Progenitor cell of endocrine pancreas (in vitro differentiated cells): Measurements from ENCODE around the gene PBOV1. TPM values are rescaled to one million over a fixed set of nuclear protein-coding genes. Genes with fewer than 3 reads are reported as not detected.
"Not testable (repeated sequence)": the region's sequence is repeated elsewhere in the genome, so short reads cannot be mapped to it uniquely, and the experiment has no call there.

Experiments used
- DNase-seq: peaks from one replicate; pipeline ENCODE4 v3.0.0; 2021; ENCODE audit warnings: low spot score; ENCODE audit not compliant: unreplicated experiment
- H3K27ac Mint-ChIP-seq: 2 replicates; pipeline ENCODE4 v1.8.0; 2021; ENCODE audit warnings: mild to moderate bottlenecking, moderate library complexity, mixed read lengths
- H3K27me3 Mint-ChIP-seq: 2 replicates; pipeline ENCODE4 v1.8.0; 2021; ENCODE audit warnings: mixed read lengths
- H3K36me3 Mint-ChIP-seq: 2 replicates; pipeline ENCODE4 v1.8.0; 2022; ENCODE audit warnings: mixed read lengths; ENCODE audit not compliant: insufficient read depth
- H3K4me1 Mint-ChIP-seq: 2 replicates; pipeline ENCODE4 v1.8.0; 2021; ENCODE audit warnings: low read depth, mixed read lengths
- H3K4me3 Mint-ChIP-seq: 2 replicates; pipeline ENCODE4 v1.8.0; 2021; ENCODE audit warnings: low read depth, mild to moderate bottlenecking, moderate library complexity, mixed read lengths
- H3K9me3 Mint-ChIP-seq: 2 replicates; pipeline ENCODE4 v1.8.0; 2021; ENCODE audit warnings: low read depth, mixed read lengths
- total RNA-seq: library from RNA; stranded (reverse); gene quantifications from 2 replicates; pipeline ENCODE4 v1.2.1, GENCODE V29; 2021
- TF ChIP-seq, protein P1 (sequence below): fragments of 200-600 bp; sonication (generic); IDR thresholded peaks from one replicate; pipeline ENCODE4 v1.5.0; 2021; ENCODE audit warnings: antibody characterized with exemption, mild to moderate bottlenecking; ENCODE audit not compliant: unreplicated experiment

Gene PBOV1
- total RNA-seq, 1 donor from 2014 or later = not detected

DNA sequence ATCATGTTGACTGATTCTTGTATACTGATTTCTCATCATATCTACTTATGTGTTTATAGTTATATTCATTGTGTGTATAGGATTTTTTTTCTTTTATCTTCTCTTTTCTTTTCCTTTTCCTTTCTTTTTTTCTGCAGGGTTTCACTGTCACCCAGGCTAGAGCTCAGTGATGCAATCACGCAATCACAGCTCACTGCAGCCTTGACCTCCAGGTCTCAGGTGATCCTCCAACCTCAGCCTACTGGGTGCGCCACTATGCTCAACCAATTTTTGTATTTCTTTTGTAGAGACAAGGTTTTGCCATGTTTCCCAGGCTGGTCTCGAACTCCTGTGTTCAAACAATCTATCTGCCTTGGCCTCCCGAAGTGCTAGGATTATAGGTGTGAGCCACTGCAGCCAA, 1.6 kb upstream of the PBOV1 start:
- H3K36me3 Mint-ChIP-seq = peaks cover 19% of the 10 kb centered on the region
- no peak for DNase-seq
- H3K9me3 Mint-ChIP-seq = no peaks in the 10 kb centered on the region
- no peak overlapping the region for H3K27ac Mint-ChIP-seq
- TF ChIP-seq, protein P1, sequence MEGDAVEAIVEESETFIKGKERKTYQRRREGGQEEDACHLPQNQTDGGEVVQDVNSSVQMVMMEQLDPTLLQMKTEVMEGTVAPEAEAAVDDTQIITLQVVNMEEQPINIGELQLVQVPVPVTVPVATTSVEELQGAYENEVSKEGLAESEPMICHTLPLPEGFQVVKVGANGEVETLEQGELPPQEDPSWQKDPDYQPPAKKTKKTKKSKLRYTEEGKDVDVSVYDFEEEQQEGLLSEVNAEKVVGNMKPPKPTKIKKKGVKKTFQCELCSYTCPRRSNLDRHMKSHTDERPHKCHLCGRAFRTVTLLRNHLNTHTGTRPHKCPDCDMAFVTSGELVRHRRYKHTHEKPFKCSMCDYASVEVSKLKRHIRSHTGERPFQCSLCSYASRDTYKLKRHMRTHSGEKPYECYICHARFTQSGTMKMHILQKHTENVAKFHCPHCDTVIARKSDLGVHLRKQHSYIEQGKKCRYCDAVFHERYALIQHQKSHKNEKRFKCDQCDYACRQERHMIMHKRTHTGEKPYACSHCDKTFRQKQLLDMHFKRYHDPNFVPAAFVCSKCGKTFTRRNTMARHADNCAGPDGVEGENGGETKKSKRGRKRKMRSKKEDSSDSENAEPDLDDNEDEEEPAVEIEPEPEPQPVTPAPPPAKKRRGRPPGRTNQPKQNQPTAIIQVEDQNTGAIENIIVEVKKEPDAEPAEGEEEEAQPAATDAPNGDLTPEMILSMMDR = no peak
- peaks cover 21% of the 10 kb centered on the region for H3K4me1 Mint-ChIP-seq
- no peaks in the 10 kb centered on the region for H3K27me3 Mint-ChIP-seq
- no peak overlapping the region for H3K4me3 Mint-ChIP-seq

GRCh38 chr6:138219398-138219797, 1.1 kb upstream of the PBOV1 start:
- H3K27me3 Mint-ChIP-seq = no peaks in the 10 kb centered on the region
- peaks cover 19% of the 10 kb centered on the region for H3K36me3 Mint-ChIP-seq
- H3K27ac Mint-ChIP-seq = no peak overlapping the region
- no peak overlapping the region for H3K4me3 Mint-ChIP-seq
- no peaks in the 10 kb centered on the region for H3K9me3 Mint-ChIP-seq
- TF ChIP-seq, protein P1 = no peak
- no peak for DNase-seq
- H3K4me1 Mint-ChIP-seq = peaks cover 23% of the 10 kb centered on the region

DNA sequence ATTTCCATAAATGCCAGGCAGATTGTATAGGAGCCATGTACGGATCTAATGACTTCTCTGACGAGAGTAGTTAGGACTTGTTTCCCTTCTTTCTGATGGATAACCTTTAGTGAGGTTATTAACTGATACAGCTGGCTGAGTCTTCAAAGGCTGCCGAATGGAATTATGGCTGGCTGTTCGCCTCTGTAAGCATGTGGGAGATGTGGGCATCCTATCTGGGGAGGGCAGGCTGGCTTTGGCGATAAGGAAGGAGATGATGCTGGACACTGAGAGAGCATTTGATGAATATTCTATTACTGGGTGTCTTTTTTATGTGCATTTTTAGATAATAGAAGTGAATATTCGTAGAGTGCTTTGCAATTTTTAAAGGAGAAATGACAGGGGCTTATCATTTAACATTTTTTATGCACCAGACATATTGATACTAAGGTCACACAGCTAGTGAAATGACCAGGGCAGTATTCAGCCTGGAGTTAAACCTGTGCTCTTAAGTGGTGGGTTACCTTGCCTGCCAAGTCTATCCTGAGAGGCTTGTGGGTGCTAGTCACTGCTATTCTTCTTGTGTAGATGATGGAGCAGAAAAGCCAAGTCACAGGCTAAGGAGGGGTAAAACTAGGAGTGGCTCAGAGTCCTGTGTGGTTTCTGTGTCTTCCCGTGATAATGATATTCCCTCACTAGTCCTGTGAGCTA, 3.1 kb downstream of the PBOV1 start:
- Mint-ChIP-seq H3K4me3 (no peak overlapping the region), H3K4me1 (peaks cover 18% of the 10 kb centered on the region), H3K36me3 (peaks cover 15% of the 10 kb centered on the region), H3K27ac (no peak overlapping the region), H3K9me3 (no peaks in the 10 kb centered on the region), H3K27me3 (no peaks in the 10 kb centered on the region)
- TF ChIP-seq, protein P1 = no peak
- no peak for DNase-seq

GRCh38 chr6:138212530-138212929, 5.8 kb downstream of the PBOV1 start:
- H3K27me3 Mint-ChIP-seq, H3K27ac Mint-ChIP-seq, DNase-seq, H3K4me3 Mint-ChIP-seq, H3K9me3 Mint-ChIP-seq: not testable (repeated sequence)
- Mint-ChIP-seq H3K36me3 (peaks cover 15% of the 10 kb centered on the region), H3K4me1 (peaks cover 12% of the 10 kb centered on the region)

DNA sequence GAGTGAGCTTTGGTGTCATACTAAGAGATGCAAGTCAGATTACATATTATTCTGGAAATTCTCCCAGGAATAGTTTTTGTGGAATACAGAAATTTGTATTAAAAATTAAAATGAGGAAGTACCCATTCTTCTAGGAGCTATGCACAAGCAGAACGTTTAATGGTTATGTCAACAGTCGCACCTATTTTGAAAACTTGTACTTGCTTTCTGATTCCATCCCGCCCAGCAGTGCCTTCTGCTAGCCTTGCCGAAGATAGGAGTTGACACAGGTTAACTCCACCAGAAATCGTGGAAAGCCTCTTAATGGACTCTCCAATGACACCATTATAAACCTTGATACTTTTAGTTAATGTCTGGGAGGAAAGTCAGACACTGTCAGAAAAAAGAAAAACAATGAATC, 6.7 kb downstream of the PBOV1 start:
- no peak overlapping the region for H3K4me3 Mint-ChIP-seq
- no peaks in the 10 kb centered on the region for H3K27me3 Mint-ChIP-seq
- TF ChIP-seq, protein P1 = no peak
- H3K9me3 Mint-ChIP-seq = no peaks in the 10 kb centered on the region
- DNase-seq = no peak
- H3K27ac Mint-ChIP-seq = no peak overlapping the region
- peaks cover 15% of the 10 kb centered on the region for H3K36me3 Mint-ChIP-seq
- peaks cover 18% of the 10 kb centered on the region for H3K4me1 Mint-ChIP-seq

GRCh38 chr6:138211048-138211581, 7.2 kb downstream of the PBOV1 start:
- no peak overlapping the region for H3K4me3 Mint-ChIP-seq

More at GRCh38 chr6:138211048-138211581, 7.2 kb downstream of the PBOV1 start:
- TF ChIP-seq, protein P1 = no peak
- no peak for DNase-seq
- Mint-ChIP-seq H3K36me3 (peaks cover 13% of the 10 kb centered on the region), H3K27ac (no peak overlapping the region), H3K27me3 (no peaks in the 10 kb centered on the region), H3K9me3 (no peaks in the 10 kb centered on the region), H3K4me1 (peaks cover 18% of the 10 kb centered on the region)
